Motor neuron (in vitro differentiated cells): ENCODE measurements around the gene EPB41L1. TPM values are rescaled to one million over a fixed set of nuclear protein-coding genes. Genes with fewer than 3 reads are reported as not detected.

Source experiments
- ATAC-seq, 8 experiments: fragments of 200-7000 bp; cut with Tn5 transposase; replicated peaks in 6 of 8; 2 replicates each; pipeline ENCODE4 v1.8.0; 2021; ENCODE audit warnings: mild to moderate bottlenecking in 8 of 8, moderate library complexity in 8 of 8
- H3K27ac ChIP-seq, 2 donors: fragments of 250-450 bp; sonication (Bioruptor Pico); 2 replicates each; pipeline ENCODE4 v1.9.0; 2021; ENCODE audit warnings: antibody characterized with exemption in 2 of 2, mild to moderate bottlenecking in 2 of 2, moderate library complexity in 1 of 2
- H3K4me1 ChIP-seq, 2 donors: fragments of 250-450 bp; sonication (Bioruptor Pico); replicated peaks in 1 of 2; 2 replicates each; pipeline ENCODE4 v1.6.1; 2021; ENCODE audit warnings: antibody characterized with exemption in 2 of 2, mild to moderate bottlenecking in 2 of 2, moderate library complexity in 1 of 2
- H3K4me3 ChIP-seq, 5 donors: fragments of 250-450 bp; sonication (Bioruptor Pico); 2 replicates each; pipeline ENCODE4 v1.9.0; 2021; ENCODE audit warnings: antibody characterized with exemption in 5 of 5, mild to moderate bottlenecking in 5 of 5, moderate library complexity in 4 of 5
- WGBS, 10 experiments: fragments of 450-650 bp; shearing (Covaris generic); methylation state at CpG; one replicate each; pipeline ENCODE4 v1.0.0; 2022; 5-methylcytosine and 5-hydroxymethylcytosine counted together
- in situ Hi-C, 9 experiments: fragments of 400-800 bp; cut with MboI; loops; one replicate each; pipeline ENCODE4 v1.15.0; 2021; ENCODE audit warnings: low sequenced_read_pairs in 9 of 9, low pct_unique_long_range_greater_than_20kb in 2 of 9; ENCODE audit not compliant: unreplicated experiment in 9 of 9
- total RNA-seq, 8 experiments: library from RNA; unstranded; fragments of 300-600 nt; gene quantifications; 2 replicates each; pipeline versions ENCODE4 v1.2.3 to v1.2.4, GENCODE V29; 2022

The EPB41L1 gene
- total RNA-seq, 8 experiments from 2014 or later, result 7.4 to 101 (median 25.0) TPM

GRCh38 chr20:36116807-36117441 lies 37.6 kb upstream of the EPB41L1 start:
- H3K4me1 ChIP-seq, result no peaks in the 10 kb centered on the region
- WGBS, 10 experiments, result 0 to 69% (median 39%) methylated on average over 1 to 2 of the region's 2 CpGs; no CpG with 5 or more reads in 2 of the 10 experiments
- in situ Hi-C loops, result no loop called here
- no peak for ATAC-seq
- no peak overlapping the region for H3K4me3 ChIP-seq
- H3K27ac ChIP-seq, result no peak overlapping the region

DNA sequence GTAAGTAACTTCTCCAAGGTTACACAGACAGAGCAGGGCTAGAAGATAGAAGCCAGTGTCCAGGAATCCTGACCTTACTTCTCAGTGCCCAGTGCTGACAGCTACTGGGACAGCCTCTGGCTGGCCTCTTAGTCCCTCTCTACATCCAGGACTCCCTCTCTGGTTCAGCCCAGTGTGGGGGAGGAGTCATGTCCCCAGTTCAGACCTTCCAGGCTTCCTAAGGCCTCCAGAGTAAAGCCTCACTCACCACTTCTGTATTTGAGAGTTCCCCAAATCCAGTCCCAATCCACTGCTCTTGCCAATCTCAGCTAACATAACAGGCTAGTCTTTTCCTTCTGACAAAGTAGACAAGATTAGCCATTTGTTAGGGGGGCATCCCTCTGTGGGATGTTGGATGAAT lies 36.9 kb upstream of the EPB41L1 start:
- Histone ChIP-seq H3K4me3 (no peak overlapping the region), H3K27ac (no peak overlapping the region), H3K4me1 (no peaks in the 10 kb centered on the region)
- in situ Hi-C loops, result no loop called here
- no peak for ATAC-seq

GRCh38 chr20:36118371-36118770 lies 36.2 kb upstream of the EPB41L1 start:
- 66 to 100% (median 85%) methylated on average over 1 to 2 of the region's 2 CpGs; no CpG with 5 or more reads in 1 of the 10 experiments for WGBS, 10 experiments
- H3K4me3 ChIP-seq, result no peak overlapping the region
- peak in 2 of 8 experiments; percentile 18 to 30 for ATAC-seq
- in situ Hi-C loops, result no loop called here
- H3K27ac ChIP-seq, result no peak overlapping the region
- H3K4me1 ChIP-seq, result no peaks in the 10 kb centered on the region

DNA sequence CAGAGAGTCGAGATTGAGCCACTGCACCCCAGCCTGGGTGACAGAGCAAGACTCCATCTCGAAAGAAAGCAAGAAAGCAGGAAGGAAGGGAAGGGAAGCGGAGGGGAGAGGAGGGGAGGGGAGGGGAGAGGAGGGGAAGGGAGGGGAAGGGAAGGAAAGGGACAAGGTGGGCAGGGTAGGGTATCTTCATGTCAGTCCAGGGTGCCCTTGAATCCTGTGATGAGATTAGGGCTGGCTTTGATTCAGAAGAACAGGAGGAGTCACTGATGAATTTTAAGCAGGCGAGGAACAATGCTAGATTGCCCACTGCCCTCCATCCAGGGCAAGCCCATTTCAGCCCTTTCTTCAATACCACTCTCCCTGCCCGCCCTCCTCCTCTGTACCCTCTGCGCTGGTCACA lies 35.0 kb upstream of the EPB41L1 start:
- Histone ChIP-seq H3K4me3 (no peak overlapping the region), H3K27ac (no peak overlapping the region), H3K4me1 (no peaks in the 10 kb centered on the region)
- WGBS, 10 experiments, result 60 to 100% (median 93%) methylated on average over 1 to 2 of the region's 6 CpGs; no CpG with 5 or more reads in 4 of the 10 experiments
- no peak for ATAC-seq
- in situ Hi-C loops, result no loop called here

- no peak overlapping the region for H3K27ac ChIP-seq
- no peaks in the 10 kb centered on the region for H3K4me1 ChIP-seq
- in situ Hi-C loops, result no loop called here
- H3K4me3 ChIP-seq, result no peak overlapping the region
- 13 to 100% (median 94%) methylated on average over 1 to 5 of the region's 6 CpGs; no CpG with 5 or more reads in 1 of the 10 experiments for WGBS, 10 experiments
- no peak for ATAC-seq
Observed at GRCh38 chr20:36120241-36120640, 34.3 kb upstream of the EPB41L1 start.

DNA sequence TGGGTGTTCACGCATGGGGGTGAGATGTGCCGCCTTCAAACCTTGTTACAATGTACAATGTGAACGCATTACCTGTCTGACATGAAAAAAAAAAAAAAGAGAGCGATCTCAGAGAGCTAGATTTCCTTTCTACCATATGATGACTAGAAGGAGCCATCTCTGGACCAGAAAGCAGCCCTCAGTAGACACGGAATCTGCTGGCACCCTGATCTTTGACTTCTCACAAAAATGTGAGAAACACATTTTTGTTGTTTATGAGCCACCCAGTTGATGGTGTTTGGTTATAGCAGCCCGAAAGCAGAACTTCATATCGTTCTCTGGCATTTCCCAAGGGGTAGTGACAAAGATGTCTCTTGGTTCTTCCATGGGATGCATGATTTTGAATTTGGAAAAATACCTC lies 33.5 kb upstream of the EPB41L1 start:
- WGBS, 10 experiments, result 50 to 94% (median 69%) methylated on average over 1 to 4 of the region's 7 CpGs; no CpG with 5 or more reads in 2 of the 10 experiments
- Histone ChIP-seq H3K27ac (no peak overlapping the region), H3K4me1 (no peaks in the 10 kb centered on the region), H3K4me3 (no peak overlapping the region)
- in situ Hi-C loops, result no loop called here
- ATAC-seq, result no peak

GRCh38 chr20:36121981-36122930 lies 32.3 kb upstream of the EPB41L1 start:
- in situ Hi-C loops, result no loop called here
- Histone ChIP-seq H3K4me3 (no peak overlapping the region), H3K27ac (no peak overlapping the region), H3K4me1 (peaks cover 4 to 5% of the 10 kb centered on the region in 2 donors)
- WGBS, 10 experiments, result 80 to 100% (median 93%) methylated on average over 1 to 7 of the region's 17 CpGs; no CpG with 5 or more reads in 2 of the 10 experiments
- no peak for ATAC-seq

- ATAC-seq, result no peak
- peaks cover 6 to 12% of the 10 kb centered on the region in 2 donors for H3K4me1 ChIP-seq
- WGBS, 10 experiments, result 43 to 78% (median 59%) methylated on average over 1 to 4 of the region's 7 CpGs; no CpG with 5 or more reads in 6 of the 10 experiments
- in situ Hi-C loops, result no loop called here
- no peak overlapping the region for H3K27ac ChIP-seq
- no peak overlapping the region for H3K4me3 ChIP-seq
Observed at GRCh38 chr20:36122931-36123288, 31.6 kb upstream of the EPB41L1 start.

GRCh38 chr20:36125097-36125496 lies 29.4 kb upstream of the EPB41L1 start:
- in situ Hi-C loops, result loop anchor here in 4 of 9 experiments (25.0 kb wide), 1 partner anchor 138 kb away; no protein-coding TSS in a partner anchor
- ATAC-seq, result peak; percentile 22 to 84 (median 64)
- WGBS, 10 experiments, result 0 to 100% (median 56%) methylated on average over 1 to 3 of the region's 3 CpGs; no CpG with 5 or more reads in 4 of the 10 experiments

DNA sequence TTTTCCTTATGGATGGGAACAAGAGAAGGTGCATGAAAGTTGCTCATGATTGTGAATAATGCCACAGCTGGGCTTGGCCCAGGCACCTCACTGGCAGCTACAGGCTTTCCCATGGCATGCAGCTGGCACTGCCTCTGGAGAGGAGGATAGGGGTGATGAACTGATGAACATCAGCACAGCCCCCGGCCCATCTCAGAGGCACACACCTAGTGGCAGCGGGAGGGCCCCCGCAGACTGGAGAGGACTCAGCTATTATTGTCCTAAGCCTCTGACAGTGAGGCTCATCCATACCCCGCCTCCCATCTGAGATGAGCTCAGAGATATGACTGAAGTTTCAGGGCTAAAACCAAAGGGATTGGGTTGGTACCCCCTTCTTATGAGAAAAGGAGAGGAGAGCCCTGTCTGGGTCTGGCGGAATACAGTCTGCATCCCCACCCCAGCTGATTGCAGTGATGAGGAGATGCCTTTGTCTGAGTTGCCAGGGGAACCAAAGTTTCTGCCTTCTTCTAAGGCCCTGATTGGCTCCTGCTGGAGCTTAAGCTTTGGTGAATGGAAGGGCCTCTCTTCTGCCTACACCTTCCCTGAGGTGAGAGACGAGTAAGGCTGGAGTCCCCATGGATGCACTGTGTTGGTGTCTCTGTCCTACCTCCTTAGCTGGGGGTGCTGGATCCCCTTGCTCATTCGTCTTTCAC lies 27.6 kb upstream of the EPB41L1 start:
- WGBS, 10 experiments, result 20 to 100% (median 80%) methylated on average over 1 to 4 of the region's 7 CpGs; no CpG with 5 or more reads in 5 of the 10 experiments

More at GRCh38 chr20:36125097-36125496, 29.4 kb upstream of the EPB41L1 start:
- H3K4me3 ChIP-seq, result no peak overlapping the region
- no peak overlapping the region for H3K27ac ChIP-seq
- peaks cover 11 to 20% of the 10 kb centered on the region in 2 donors for H3K4me1 ChIP-seq

DNA sequence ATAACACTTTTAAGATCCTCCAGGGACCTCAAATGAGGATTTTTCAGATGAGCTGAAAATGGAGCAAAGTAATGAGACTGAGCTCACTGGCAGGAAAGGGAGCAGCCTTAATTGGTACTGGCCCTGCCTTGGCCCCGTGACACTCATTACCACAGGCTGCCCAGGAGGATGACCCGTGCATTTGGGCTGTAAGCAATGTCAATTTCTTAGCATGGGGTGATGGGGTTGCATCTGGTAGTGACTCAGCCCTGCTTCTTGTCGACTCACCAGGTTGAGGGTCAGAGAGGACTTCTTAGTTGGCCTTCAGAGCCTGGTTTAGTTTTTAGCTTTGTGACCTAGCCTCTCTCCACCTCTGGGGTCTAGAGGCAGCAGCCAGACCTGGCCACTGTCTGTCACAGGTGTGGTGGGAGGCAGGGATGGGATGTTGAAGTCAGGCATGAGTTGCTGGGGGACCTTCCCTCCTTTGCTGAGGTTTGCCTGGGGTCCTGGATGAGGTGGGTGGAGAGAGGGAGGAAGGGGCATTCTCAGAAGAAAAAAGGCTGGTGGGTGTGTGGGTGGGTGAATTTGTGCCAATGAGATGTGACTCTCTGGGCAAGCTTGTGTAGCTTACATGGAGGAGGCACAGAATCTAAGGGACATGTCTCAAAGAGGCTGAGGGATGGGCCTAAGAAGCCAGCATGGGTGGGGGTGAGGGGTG lies 25.9 kb upstream of the EPB41L1 start:
- Histone ChIP-seq H3K4me1 (peaks cover 11 to 20% of the 10 kb centered on the region in 2 donors), H3K27ac (no peak overlapping the region), H3K4me3 (no peak overlapping the region)
- peak; percentile 23 to 73 (median 62) for ATAC-seq
- in situ Hi-C loops, result loop anchor here in 4 of 9 experiments (25.0 kb wide), 1 partner anchor 141 kb away; no protein-coding TSS in a partner anchor
- 0 to 80% (median 45%) methylated on average over 1 to 2 of the region's 3 CpGs; no CpG with 5 or more reads in 4 of the 10 experiments for WGBS, 10 experiments

More for the DNA sequence above, 27.6 kb upstream of the EPB41L1 start:
- no peak overlapping the region for H3K27ac ChIP-seq
- peak in 6 of 8 experiments; percentile 19 to 58 (median 26) for ATAC-seq
- H3K4me3 ChIP-seq, result no peak overlapping the region
- in situ Hi-C loops, result loop anchor here in 4 of 9 experiments (25.0 kb wide), 1 partner anchor 140 kb away; no protein-coding TSS in a partner anchor
- H3K4me1 ChIP-seq, result peaks cover 11 to 20% of the 10 kb centered on the region in 2 donors

DNA sequence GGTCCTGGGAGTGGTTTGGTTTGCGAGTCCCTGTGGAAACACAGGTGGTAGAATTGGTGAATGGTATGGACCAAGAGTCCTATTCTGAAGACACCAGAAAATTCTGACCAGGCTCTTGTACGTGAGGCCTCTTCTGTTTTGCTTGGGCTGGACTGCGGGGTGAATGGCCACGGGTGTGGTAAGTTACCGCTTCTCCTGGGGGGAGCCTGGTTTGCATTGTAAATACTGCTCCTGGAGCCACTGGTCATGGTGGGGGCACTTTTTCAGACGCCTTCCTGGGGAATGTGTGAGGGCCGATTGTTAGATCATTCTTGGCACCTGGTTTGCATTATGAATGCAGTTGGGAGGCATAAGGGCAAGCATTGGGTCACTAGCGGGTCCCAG lies 25.4 kb upstream of the EPB41L1 start:
- Histone ChIP-seq H3K4me1 (peaks cover 11 to 20% of the 10 kb centered on the region in 2 donors), H3K27ac (no peak overlapping the region), H3K4me3 (no peak overlapping the region)
- WGBS, 10 experiments, result 0 to 100% (median 33%) methylated on average over 1 to 6 of the region's 8 CpGs; no CpG with 5 or more reads in 2 of the 10 experiments
- peak in 3 of 8 experiments; percentile 57 to 65 (median 58) for ATAC-seq
- in situ Hi-C loops, result loop anchor here in 4 of 9 experiments (25.0 kb wide), 1 partner anchor 142 kb away; no protein-coding TSS in a partner anchor
